ENCODE measurements around the gene TBPL1.

DNA sequence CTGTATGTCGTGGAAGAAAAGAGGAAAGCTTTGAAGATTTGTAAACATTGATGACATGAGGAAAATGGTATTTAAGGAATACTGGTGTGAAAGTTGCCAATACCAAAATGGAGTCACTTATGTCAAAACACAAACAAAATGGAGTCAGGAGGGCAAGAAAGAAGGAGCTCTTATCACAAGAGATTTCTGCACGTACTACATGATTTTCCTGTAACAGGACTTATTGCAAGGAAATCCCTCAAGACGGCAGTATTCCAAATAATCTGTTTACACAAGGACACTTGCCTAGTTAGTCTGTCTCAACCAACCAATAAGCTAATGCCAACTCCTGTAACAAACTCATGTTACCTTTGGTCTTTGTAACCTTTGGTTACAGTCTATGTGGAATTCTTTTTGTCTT, 69.6 kb downstream of the TBPL1 start:
- TF ChIP-seq, protein P1, sequence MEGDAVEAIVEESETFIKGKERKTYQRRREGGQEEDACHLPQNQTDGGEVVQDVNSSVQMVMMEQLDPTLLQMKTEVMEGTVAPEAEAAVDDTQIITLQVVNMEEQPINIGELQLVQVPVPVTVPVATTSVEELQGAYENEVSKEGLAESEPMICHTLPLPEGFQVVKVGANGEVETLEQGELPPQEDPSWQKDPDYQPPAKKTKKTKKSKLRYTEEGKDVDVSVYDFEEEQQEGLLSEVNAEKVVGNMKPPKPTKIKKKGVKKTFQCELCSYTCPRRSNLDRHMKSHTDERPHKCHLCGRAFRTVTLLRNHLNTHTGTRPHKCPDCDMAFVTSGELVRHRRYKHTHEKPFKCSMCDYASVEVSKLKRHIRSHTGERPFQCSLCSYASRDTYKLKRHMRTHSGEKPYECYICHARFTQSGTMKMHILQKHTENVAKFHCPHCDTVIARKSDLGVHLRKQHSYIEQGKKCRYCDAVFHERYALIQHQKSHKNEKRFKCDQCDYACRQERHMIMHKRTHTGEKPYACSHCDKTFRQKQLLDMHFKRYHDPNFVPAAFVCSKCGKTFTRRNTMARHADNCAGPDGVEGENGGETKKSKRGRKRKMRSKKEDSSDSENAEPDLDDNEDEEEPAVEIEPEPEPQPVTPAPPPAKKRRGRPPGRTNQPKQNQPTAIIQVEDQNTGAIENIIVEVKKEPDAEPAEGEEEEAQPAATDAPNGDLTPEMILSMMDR (optimal IDR thresholded peaks at IDR 0.05 in 1 of 3, IDR thresholded peaks at IDR 0.05 in 1 of 3, conservative IDR thresholded peaks at IDR 0.05 in 1 of 3; ENCODE audit: extremely low read depth in 1 of 3, insufficient read depth in 2 of 3, low read length in 3 of 3) = no peak
- no peak for TF ChIP-seq EZH2 (IDR thresholded peaks at IDR 0.05; ENCODE audit: low read length)
